Left hindlimb (tissue), 1 donor: ENCODE measurements around the gene PDIA5.
A peak's percentile ranks its signal among the peaks of the same experiment; 100 is the strongest.

Experiments used
- DNase-seq: peaks from one replicate; pipeline ENCODE4 v3.0.0-alpha.2; 2018

The PDIA5 gene

DNA sequence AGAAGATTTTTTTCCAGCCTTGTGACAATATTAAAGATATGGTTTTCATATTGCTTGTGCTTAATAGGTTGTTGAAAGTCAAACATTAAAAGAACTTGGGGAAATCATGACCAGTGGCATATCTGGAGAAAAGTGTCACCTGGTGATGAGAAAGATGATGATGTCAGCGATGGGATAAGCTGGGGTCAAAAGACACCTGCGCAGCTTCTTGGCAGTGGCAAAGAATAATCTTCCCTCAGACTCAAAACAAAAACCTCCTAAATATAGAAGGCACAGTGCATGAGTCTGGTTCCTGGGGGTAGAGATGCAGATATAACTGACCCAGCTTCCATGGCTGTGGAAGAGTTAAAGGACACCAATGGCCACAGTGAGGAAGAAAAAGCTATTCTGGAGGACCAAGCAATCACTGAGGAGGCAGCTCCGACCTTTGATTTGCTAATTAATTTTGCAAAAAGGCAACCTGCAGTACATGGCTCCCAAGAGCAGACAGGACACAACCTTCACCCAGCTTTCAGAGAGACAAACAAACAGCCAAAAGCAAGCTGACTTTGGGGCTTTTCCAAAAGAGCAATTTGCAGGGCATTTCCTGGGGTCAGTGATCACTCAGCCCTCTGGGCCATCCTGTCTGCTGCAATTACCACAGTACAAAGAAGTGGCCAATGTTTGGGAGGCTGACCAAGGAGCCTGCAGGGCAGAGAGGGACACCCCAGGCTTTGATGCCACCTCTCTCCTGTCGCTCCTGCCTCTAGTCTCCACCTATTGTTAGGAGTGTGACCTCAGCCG is 21.7 kb upstream of the PDIA5 start:
- DNase-seq = no peak

- DNase-seq = no peak
Observed at GRCh38 chr3:123046262-123047061, 20.4 kb upstream of the PDIA5 start.

DNA sequence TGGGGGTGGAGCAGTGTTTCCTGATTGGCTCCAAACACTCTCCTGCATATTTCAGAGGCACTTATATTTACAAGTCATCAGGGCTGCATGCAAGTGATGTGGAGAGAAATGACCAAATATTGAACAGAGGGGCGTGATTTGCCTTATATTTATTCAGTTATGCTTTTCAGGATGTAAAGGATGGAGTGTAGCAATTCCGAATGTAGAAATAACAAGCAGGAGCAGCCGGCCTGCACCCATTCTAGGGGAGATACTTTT is 19.8 kb upstream of the PDIA5 start:
- DNase-seq = no peak

GRCh38 chr3:123048480-123049237 is 18.2 kb upstream of the PDIA5 start:
- DNase-seq = no peak

DNA sequence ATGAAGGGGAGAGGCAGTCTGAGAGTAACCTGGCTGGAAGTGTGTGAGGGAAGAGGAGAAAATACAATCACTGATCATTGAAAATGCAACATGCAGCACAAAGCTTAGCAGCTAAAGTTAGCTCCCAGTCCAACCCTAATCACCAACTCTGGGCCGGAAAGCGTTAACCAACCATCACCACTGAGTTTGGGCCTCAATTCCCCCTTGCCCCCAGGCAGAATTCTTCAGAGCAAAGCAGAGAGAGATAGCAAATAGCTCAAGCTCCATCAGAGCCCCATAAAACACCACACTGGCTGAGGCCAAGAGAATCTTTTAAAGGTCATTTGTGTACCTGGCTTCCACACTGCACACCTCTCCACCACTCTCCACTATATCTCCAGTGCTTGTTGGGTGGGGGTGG is 16.2 kb upstream of the PDIA5 start:
- DNase-seq = no peak

- DNase-seq = no peak
Observed at GRCh38 chr3:123053107-123053506, 13.7 kb upstream of the PDIA5 start.

- peak; percentile 54 for DNase-seq
Observed at GRCh38 chr3:123054109-123054778, 12.6 kb upstream of the PDIA5 start.

- DNase-seq = no peak
Observed at GRCh38 chr3:123054931-123055330, 11.9 kb upstream of the PDIA5 start.

DNA sequence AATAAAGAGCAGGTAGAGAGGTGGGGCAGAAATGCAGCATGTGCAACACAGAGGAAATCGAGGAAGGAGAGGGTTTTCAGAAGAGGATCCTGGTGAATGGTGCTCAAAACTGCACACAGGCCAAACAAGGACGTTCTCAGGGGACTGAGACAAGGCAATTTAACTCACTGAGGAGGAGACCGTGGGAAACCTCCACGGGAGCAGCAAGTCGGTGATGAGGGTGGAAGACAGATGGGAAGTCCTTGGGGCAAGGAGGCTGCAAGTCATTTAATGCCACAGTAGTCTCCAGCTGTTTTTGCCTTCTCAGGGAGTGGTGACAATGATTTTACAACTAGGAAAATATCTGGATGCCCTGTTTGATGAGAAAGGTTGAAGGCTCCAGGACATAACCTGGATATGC is 11.5 kb upstream of the PDIA5 start:
- DNase-seq = no peak

DNA sequence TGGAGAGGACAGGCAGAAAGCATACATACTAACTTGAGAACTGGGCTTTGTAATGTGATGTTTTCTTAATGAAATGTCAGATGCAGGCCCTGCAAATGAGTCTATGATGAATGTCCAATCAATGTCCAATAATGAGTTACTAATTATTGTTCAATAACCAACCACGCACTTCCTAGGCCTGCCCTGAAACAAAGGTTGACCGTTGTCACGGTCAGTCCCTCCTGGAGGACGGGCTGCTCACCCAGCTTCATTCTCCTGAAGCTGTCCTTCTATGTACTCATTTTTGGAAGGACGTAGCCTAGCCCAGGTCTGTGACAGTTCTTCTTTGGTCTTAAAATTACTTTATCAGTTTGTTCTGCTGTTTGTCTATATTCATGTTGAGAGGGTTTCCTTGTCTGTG is 8.3 kb upstream of the PDIA5 start:
- no peak for DNase-seq

DNA sequence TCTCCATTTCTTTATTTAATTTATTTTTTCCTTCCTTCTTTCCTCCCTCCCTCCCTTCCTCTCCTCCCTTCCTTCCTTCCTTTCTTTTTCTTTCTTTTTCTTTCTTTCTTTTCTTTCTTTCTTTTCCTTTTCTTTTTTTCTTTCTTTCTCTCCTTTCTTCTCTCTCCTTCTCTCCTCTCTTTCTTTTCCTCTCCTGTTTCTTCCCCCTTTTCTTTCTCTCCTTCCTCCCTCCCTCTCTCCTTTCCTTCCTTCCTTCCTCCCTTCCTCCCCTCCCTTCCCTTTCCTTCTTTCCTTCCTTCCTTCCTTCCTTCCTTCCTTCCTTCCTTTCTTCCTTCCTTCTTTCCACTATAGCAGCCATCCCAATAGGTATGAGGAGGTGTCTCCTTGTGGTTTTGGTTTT is 6.8 kb upstream of the PDIA5 start:
- DNase-seq = no peak

- DNase-seq = no peak
Observed at GRCh38 chr3:123061856-123062255, 5.0 kb upstream of the PDIA5 start.

DNA sequence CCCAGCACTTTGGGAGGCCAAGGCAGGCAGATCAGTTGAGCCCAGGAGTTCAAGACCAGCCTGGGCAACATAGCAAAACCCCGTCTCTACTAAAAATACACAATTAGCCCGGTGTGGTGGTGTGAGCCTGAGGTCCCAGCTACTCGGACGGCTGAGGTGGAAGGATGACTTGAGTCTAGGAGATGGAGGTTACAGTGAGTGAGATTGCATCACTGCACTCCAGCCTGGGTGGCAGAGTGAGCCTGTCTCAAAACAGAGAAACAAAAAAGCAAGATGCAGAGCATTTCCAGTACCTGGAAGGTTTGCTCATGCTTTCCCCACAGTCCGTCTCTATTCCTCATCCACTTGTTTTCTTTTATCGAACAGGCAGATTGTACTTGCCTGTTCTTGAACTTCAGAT is 3.8 kb upstream of the PDIA5 start:
- no peak for DNase-seq

- no peak for DNase-seq
Observed at GRCh38 chr3:123064506-123064905, 2.3 kb upstream of the PDIA5 start.

GRCh38 chr3:123064914-123065313 is 1.9 kb upstream of the PDIA5 start:
- DNase-seq = no peak

GRCh38 chr3:123066599-123066895 is 278 bp upstream of the PDIA5 start:
- DNase-seq = no peak

DNA sequence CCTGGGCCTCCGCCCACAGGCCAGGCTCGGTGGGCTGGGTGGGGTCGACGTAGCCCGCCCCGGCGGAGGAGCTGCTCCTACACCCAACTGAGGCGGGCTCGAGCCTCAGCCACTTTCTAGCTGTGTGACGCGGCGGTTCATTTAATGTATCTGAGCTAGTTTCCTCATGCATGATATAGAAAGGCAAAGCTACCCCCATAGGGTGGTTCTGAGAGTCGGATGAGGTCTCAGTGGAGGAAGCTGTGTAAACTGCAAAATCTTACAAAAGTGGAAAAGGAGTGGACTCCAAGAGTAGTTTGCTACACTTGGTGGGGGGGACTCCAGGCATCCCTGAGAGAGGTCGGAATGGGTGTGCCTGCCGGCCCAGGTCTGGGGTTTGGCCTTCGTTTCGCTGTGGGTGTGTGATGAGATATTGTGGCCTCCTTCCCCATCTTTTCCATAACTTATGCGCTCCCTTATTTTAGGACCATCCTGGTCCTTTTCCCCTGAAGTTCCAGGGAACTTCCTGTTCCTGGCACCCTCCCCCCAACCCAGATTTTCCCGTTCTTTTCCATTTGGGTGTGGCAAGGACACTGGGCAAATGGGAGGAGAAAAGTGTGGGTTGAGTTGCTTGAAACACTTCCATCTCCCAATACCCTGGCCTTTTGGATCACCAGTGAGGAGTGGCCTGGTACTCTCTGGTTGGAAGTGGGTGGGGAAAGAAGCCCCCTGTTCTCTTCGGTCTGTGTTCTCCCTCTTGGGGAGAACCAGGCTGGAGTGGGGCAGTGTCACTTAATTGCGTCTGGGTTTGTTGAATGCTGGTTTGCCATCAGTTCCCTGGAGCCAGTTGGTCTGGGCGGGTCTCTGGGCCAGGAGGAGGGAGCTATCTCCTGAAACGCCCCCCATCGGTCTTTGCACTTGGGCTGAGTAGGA is 1.1 kb downstream of the PDIA5 start:
- DNase-seq = no peak

GRCh38 chr3:123068601-123069381 is 2.0 kb downstream of the PDIA5 start:
- no peak for DNase-seq

- no peak for DNase-seq
Observed at GRCh38 chr3:123070510-123070909, 3.7 kb downstream of the PDIA5 start.

GRCh38 chr3:123071146-123071545 is 4.3 kb downstream of the PDIA5 start:
- no peak for DNase-seq

GRCh38 chr3:123071581-123071980 is 4.8 kb downstream of the PDIA5 start:
- no peak for DNase-seq

DNA sequence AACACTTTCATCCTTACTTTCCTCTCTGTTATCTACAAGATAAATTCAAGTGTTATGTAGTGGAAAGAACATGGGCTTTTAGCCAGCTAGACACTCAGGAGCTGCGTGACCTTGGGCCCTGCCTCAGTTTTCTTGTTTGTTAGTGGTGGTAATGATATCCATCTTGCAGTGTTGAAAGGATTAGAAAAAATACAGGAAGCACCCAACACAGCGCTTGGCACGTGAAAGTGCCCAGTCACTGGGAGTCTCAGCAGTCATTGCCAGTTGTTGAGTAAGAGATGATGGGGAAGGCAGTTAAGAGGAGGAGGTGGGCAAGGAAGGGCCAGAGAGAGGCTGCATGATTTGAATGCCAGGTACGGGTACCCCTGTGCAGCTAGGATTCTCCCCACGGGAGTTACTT is 5.3 kb downstream of the PDIA5 start:
- no peak for DNase-seq
